GM13977 (cell line): ENCODE results near the gene ENOX2.

ENCODE experiments used
- DNase-seq: peaks from one replicate; pipeline ENCODE4 v3.0.0; 2012; ENCODE audit warnings: low spot score
- CTCF ChIP-seq: IDR thresholded peaks from 2 replicates; pipeline ENCODE4 v1.5.1; 2012; ENCODE audit warnings: mild to moderate bottlenecking, control low read depth; ENCODE audit not compliant: insufficient read depth; ENCODE audit errors: extremely low read depth, missing control alignments
- in situ Hi-C: fragments of 300-500 bp; cut with MboI; formaldehyde crosslinking; loops from one replicate; pipeline ENCODE4 v1.12.0; 2022; ENCODE audit warnings: low sequenced_read_pairs, low pct_unique_long_range_greater_than_20kb, mixed read lengths, inconsistent platforms; ENCODE audit not compliant: unreplicated experiment

The ENOX2 gene

DNA sequence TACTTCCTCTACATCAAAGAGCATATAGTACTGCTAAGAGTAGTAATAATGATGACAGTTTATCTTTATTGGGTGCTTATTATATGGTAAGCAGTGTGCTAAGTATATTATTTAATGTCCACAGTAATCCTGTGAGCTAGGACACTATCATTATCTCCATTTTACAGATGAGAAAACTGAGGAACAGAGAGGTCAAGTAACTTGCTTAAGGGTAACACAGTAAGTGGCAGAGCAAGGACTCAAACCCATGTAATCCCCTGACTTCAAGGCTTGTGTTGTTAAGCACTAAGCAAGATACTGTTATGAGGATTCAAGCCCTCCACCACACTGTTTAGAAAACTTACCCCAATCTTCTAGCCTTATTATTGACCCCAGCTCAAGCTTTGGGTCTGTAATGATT, 202.4 kb downstream of the ENOX2 start:
- DNase-seq: no peak
- no peak for TF ChIP-seq CTCF
- in situ Hi-C loops: no loop called here

DNA sequence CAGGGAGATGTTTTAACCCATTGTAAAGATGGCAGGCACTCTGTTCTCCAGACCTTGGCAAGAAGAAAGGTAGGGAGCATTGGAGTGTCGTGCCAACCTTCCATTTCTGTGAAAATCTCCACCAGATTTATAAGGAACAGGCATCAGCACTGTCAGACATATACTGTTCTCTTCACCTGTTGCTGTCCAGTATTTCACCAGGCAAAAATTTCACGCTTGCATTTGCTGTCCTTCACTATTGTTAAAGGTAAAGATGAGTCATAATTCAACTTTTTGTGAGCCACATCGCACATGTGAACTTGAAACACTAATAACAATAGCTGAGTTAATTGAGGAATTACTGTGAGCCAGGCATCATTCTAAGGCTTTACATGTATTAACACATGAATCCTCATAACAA, 203.4 kb downstream of the ENOX2 start:
- in situ Hi-C loops: no loop called here
- no peak for DNase-seq
- no peak for TF ChIP-seq CTCF

GRCh38 chrX:130696542-130696941, 206.5 kb downstream of the ENOX2 start:
- in situ Hi-C loops: no loop called here
- no peak for TF ChIP-seq CTCF
- no peak for DNase-seq

GRCh38 chrX:130695931-130696330, 207.1 kb downstream of the ENOX2 start:
- no peak for TF ChIP-seq CTCF
- in situ Hi-C loops: no loop called here
- DNase-seq: no peak

DNA sequence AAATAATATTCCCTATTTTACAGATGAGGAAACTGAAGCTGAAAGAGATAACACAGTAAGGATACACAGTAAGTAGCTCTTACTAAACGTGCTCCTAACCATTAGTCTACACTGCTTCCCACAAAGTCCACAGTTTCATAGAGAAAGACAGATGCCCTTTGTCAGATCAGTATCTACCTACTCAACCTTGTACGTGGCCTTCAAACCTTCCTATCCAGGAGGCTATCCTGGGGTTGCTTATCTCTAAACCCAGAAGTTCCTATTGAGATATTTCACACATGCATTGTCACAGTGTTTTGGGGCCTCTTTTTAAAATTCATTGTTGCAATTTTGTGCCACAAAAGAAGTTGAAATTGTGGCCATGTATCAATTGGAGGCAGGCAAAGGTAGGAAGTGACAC, 208.0 kb downstream of the ENOX2 start:
- no peak for TF ChIP-seq CTCF

DNA sequence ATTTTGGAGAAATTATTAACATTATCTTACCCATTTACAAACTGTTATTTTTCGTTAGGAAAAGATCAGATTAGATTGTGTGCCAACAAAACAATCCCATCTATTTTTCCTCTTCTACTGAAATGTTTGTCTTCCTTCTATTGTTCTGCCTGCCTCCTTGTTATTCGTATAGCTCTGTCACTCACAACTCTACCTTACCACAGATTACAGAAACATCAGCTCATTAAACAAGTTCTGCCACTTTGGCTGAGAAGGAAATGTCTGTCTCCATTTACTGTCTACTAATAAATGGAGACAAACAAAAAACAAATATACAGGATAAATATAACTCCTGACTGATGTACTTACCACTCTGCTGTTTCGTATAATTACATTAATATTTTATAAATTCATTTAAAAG, 211.4 kb downstream of the ENOX2 start:
- no peak for TF ChIP-seq CTCF
- no peak for DNase-seq

More for the DNA sequence above, 208.0 kb downstream of the ENOX2 start:
- DNase-seq: no peak
- in situ Hi-C loops: no loop called here

GRCh38 chrX:130688360-130688759, 214.6 kb downstream of the ENOX2 start:
- in situ Hi-C loops: no loop called here
- no peak for DNase-seq

More for the DNA sequence above, 211.4 kb downstream of the ENOX2 start:
- in situ Hi-C loops: no loop called here

More at GRCh38 chrX:130688360-130688759, 214.6 kb downstream of the ENOX2 start:
- no peak for TF ChIP-seq CTCF
